HG02981 (cell line): ENCODE measurements around the gene ZKSCAN3.
"Not testable (repeated sequence)": the region's sequence is repeated elsewhere in the genome, so short reads cannot be mapped to it uniquely, and the experiment has no call there.

Experiments used
- ATAC-seq: cut with Tn5 transposase; IDR thresholded peaks from one replicate; pipeline ENCODE4 v1.9.1; 2021; ENCODE audit warnings: mild to moderate bottlenecking, moderate library complexity; ENCODE audit not compliant: unreplicated experiment

ZKSCAN3 gene

GRCh38 chr6:28340310-28341095 lies 9.2 kb upstream of the ZKSCAN3 start:
- ATAC-seq = no peak

- no peak for ATAC-seq
Measured at GRCh38 chr6:28343898-28344677, 5.7 kb upstream of the ZKSCAN3 start.

- ATAC-seq = no peak
Measured at GRCh38 chr6:28345201-28345600, 4.5 kb upstream of the ZKSCAN3 start.

- ATAC-seq = no peak
Measured at GRCh38 chr6:28347119-28347518, 2.6 kb upstream of the ZKSCAN3 start.

GRCh38 chr6:28349344-28349891 lies 329 bp upstream of the ZKSCAN3 start:
- ATAC-seq = no peak

GRCh38 chr6:28351087-28351486 lies 1.3 kb downstream of the ZKSCAN3 start:
- no peak for ATAC-seq

- ATAC-seq = no peak
Measured at GRCh38 chr6:28351493-28351925, 1.8 kb downstream of the ZKSCAN3 start.

- no peak for ATAC-seq
Measured at GRCh38 chr6:28353356-28353755, 3.6 kb downstream of the ZKSCAN3 start.

GRCh38 chr6:28353981-28354676 lies 4.4 kb downstream of the ZKSCAN3 start:
- no peak for ATAC-seq

- no peak for ATAC-seq
Measured at GRCh38 chr6:28354688-28355554, 5.2 kb downstream of the ZKSCAN3 start.

- no peak for ATAC-seq
Measured at GRCh38 chr6:28355743-28356665, 6.3 kb downstream of the ZKSCAN3 start.

GRCh38 chr6:28356666-28357020 lies 6.9 kb downstream of the ZKSCAN3 start:
- no peak for ATAC-seq

- ATAC-seq = no peak
Measured at GRCh38 chr6:28357036-28357435, 7.3 kb downstream of the ZKSCAN3 start.

- ATAC-seq = not testable (repeated sequence)
Measured at GRCh38 chr6:28359562-28359961, 9.8 kb downstream of the ZKSCAN3 start.

- ATAC-seq = no peak
Measured at GRCh38 chr6:28360961-28361360, 11.2 kb downstream of the ZKSCAN3 start.

- ATAC-seq = not testable (repeated sequence)
Measured at GRCh38 chr6:28365590-28365989, 15.8 kb downstream of the ZKSCAN3 start.

GRCh38 chr6:28368522-28368921 lies 18.8 kb downstream of the ZKSCAN3 start:
- no peak for ATAC-seq

GRCh38 chr6:28369463-28369862 lies 19.7 kb downstream of the ZKSCAN3 start:
- ATAC-seq = no peak

- ATAC-seq = no peak
Measured at GRCh38 chr6:28370440-28370839, 20.7 kb downstream of the ZKSCAN3 start.
